ENCODE data around the gene HOXD13. TPM values are rescaled to one million over a fixed set of nuclear protein-coding genes. Genes with fewer than 3 reads are reported as not detected.

HOXD13 gene
- total and polyA plus RNA-seq, 2 of the 8 experiments (the other 6 are each of a cell fraction or from before 2014, with no cell fraction given) = not detected

- TF ChIP-seq USF2 (IDR thresholded peaks at IDR 0.05; ENCODE audit: low read length) = no peak
- TF ChIP-seq ZNF274 (IDR thresholded peaks at IDR 0.05; ENCODE audit: borderline replicate concordance, extremely low read depth, low read length) = no peak
- no peak for TF ChIP-seq TAF1 (IDR thresholded peaks at IDR 0.05; ENCODE audit: low read depth, low read length)
- TF ChIP-seq EZH2 (IDR thresholded peaks at IDR 0.05; ENCODE audit: low read depth, low read length, severe bottlenecking) = peak; percentile 83
- no peak for TF ChIP-seq SAP30 (IDR thresholded peaks at IDR 0.05; ENCODE audit: insufficient read depth, insufficient replicate concordance, low read length)
- no peak for TF ChIP-seq ATF2 (IDR thresholded peaks at IDR 0.05; ENCODE audit: low read length)
- no peak; the same call in 1 of the 2 replicates for TF ChIP-seq GABPA (IDR thresholded peaks at IDR 0.05; ENCODE audit: borderline replicate concordance, insufficient read depth, low read length)
- TF ChIP-seq CBX5 (IDR thresholded peaks at IDR 0.05; ENCODE audit: low read depth, low read length) = no peak
- TF ChIP-seq SP1 (IDR thresholded peaks at IDR 0.05; ENCODE audit: low read depth, low read length) = no peak
- no peak for TF ChIP-seq SIX5 (IDR thresholded peaks at IDR 0.05; ENCODE audit: low read depth, low read length)
- peak; percentile 75; the same call in 1 of the 2 replicates for TF ChIP-seq TCF12 (IDR thresholded peaks at IDR 0.05; ENCODE audit: low read depth, low read length)
- TF ChIP-seq RBBP5 (IDR thresholded peaks at IDR 0.05; ENCODE audit: borderline replicate concordance, low read depth, low read length) = no peak
- no peak for TF ChIP-seq NANOG (IDR thresholded peaks at IDR 0.05; ENCODE audit: insufficient read depth, low read depth, low read length, poor library complexity, severe bottlenecking)
- TF ChIP-seq MAFK (IDR thresholded peaks at IDR 0.05; ENCODE audit: low read depth, low read length) = no peak
- no peak for TF ChIP-seq KDM1A (IDR thresholded peaks at IDR 0.05; ENCODE audit: borderline replicate concordance, low read length)
- no peak for TF ChIP-seq GTF2F1 (IDR thresholded peaks at IDR 0.05; ENCODE audit: borderline replicate concordance, low read depth, low read length)
- TF ChIP-seq JUN (IDR thresholded peaks at IDR 0.05; ENCODE audit: low read depth, low read length) = no peak
- TF ChIP-seq YY1 (IDR thresholded peaks at IDR 0.05; ENCODE audit: low read depth, low read length) = peak; percentile 16; the same call in 1 of the 2 replicates
- 0 out of 4 replicates have a peak, but pooled peaks of 1 of the 2 experiments have one; percentile 13 for TF ChIP-seq HDAC2 (IDR thresholded peaks at IDR 0.05; ENCODE audit: borderline replicate concordance in 1 of 2, low read depth in 2 of 2, low read length in 2 of 2)
Observed at GRCh38 chr2:176128982-176129796, 36.7 kb downstream of the HOXD13 start, which contains the start of gene HOXD8 (continued).

All from H1 (cell line).